NCI-H460 (cell line): ENCODE results near the gene PBXIP1. TPM values are rescaled to one million over a fixed set of nuclear protein-coding genes. Genes with fewer than 3 reads are reported as not detected.
A peak's percentile ranks its signal among the peaks of the same experiment; 100 is the strongest.
"Not testable (repeated sequence)": the region's sequence is repeated elsewhere in the genome, so short reads cannot be mapped to it uniquely, and the experiment has no call there.

ENCODE experiments used
- DNase-seq: peaks from one replicate; pipeline ENCODE4 v3.0.0-alpha.2; 2016; ENCODE audit warnings: low read depth; ENCODE audit errors: extremely low read depth
- total RNA-seq: library from RNA; depleted of rRNA; stranded (reverse); fragments of >200 nt; shearing (Covaris generic); gene quantifications from 2 replicates; pipeline ENCODE4 v1.2.3, GENCODE V29; 2014

The PBXIP1 gene
- total RNA-seq, 1 experiment from 2014 or later: 25.6 TPM

GRCh38 chr1:154938604-154939399 lies 17.1 kb downstream of the PBXIP1 start:
- DNase-seq: no peak

- no peak for DNase-seq
These were observed 17.9 kb downstream of the PBXIP1 start for GRCh38 chr1:154937988-154938386.

- peak; percentile 93 for DNase-seq
These were observed 18.6 kb downstream of the PBXIP1 start for GRCh38 chr1:154937085-154937987.

GRCh38 chr1:154936555-154937084 lies 19.3 kb downstream of the PBXIP1 start, which contains the start of gene PMVK:
Gene PMVK (minus strand): TSS chr1:154936719. CDS start chr1:154936685, 34 bp downstream.
- DNase-seq: peak; percentile 96

- no peak for DNase-seq
These were observed 19.9 kb downstream of the PBXIP1 start for GRCh38 chr1:154935749-154936554.

- no peak for DNase-seq
These were observed 21.4 kb downstream of the PBXIP1 start for GRCh38 chr1:154934358-154934948.

- DNase-seq: peak; percentile 14
These were observed 23.9 kb downstream of the PBXIP1 start for GRCh38 chr1:154931940-154932487.

- DNase-seq: no peak
These were observed 29.7 kb downstream of the PBXIP1 start for GRCh38 chr1:154926201-154926600.

- no peak for DNase-seq
These were observed 30.3 kb downstream of the PBXIP1 start for GRCh38 chr1:154925335-154926170.

- no peak for DNase-seq
These were observed 32.2 kb downstream of the PBXIP1 start for GRCh38 chr1:154923695-154924094.

- DNase-seq: no peak
These were observed 42.6 kb downstream of the PBXIP1 start for GRCh38 chr1:154913273-154913672.

- DNase-seq: no peak
These were observed 43.1 kb downstream of the PBXIP1 start for GRCh38 chr1:154912755-154913154.

GRCh38 chr1:154911691-154912550 lies 44.0 kb downstream of the PBXIP1 start:
- DNase-seq: no peak

GRCh38 chr1:154910851-154911250 lies 45.0 kb downstream of the PBXIP1 start:
- DNase-seq: no peak

- DNase-seq: no peak
These were observed 47.0 kb downstream of the PBXIP1 start for GRCh38 chr1:154908937-154909336.

GRCh38 chr1:154908129-154908528 lies 47.8 kb downstream of the PBXIP1 start:
- not testable (repeated sequence) for DNase-seq

- peak; percentile 29 for DNase-seq
These were observed 49.2 kb downstream of the PBXIP1 start for GRCh38 chr1:154906621-154907081.
